Stimulated activated CD8-positive, alpha-beta memory T cell treated with anti-CD3 and anti-CD28 coated beads, Interleukin-7, amount 100 ng/mL, for 24 hours (primary cell): ENCODE measurements around the gene GGACT.

Experiments used
- DNase-seq: peaks from one replicate; pipeline ENCODE4 v3.0.0-alpha.2; 2020; ENCODE audit warnings: low read depth

GGACT gene

DNA sequence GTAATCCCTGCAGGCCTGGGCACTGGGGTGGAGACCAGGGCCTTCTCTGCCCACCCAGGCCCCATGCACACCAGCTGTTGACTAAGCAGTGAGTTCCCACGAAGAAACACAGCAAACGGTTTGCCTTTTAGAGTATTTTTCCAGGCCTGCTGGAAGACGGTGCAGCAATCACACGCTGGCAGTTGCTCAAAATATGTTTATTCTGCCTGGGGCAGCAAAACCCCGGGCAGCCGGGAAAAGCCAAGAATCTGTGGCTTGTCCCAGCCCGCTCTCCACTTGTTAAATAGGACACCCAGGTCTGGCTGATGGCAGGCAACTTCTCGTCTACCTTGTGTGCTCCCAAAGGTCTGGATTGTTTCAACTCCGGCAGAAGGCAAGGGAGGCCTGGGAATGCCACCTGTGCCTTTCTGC lies 40.8 kb downstream of the GGACT start:
- no peak for DNase-seq

DNA sequence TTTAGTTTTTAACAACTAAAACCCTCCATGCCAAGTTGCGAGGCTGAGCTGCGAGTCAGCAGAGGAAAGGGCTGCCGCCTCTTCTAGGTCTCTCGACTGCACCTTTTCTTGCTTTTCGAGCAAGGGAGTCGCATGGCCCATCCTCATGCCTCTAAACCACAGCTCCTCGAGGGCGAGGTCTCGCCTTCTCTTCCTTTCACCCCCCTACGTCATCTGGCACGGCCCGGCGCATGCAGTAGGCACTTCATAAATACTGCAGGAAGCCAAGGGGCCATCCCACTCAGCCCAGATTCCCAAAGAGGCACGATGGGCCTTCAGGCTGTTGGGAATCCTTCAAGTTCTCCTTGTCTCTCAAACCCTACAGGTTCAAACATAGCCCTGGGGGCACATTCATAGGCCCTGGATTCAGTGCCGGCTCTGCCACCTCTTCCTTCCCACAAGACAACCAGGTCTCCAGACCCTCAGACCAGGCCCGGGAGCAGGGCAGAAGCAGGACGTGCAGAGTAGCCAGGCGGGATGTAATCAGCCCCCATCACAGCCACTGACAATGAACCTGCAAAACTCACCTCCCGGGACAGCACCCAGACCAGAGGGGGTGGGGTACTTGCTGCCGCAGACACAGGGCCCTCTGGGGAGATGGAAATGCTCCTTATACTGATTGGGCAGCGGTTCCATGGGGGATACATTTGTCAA lies 41.7 kb downstream of the GGACT start:
- DNase-seq, result no peak

DNA sequence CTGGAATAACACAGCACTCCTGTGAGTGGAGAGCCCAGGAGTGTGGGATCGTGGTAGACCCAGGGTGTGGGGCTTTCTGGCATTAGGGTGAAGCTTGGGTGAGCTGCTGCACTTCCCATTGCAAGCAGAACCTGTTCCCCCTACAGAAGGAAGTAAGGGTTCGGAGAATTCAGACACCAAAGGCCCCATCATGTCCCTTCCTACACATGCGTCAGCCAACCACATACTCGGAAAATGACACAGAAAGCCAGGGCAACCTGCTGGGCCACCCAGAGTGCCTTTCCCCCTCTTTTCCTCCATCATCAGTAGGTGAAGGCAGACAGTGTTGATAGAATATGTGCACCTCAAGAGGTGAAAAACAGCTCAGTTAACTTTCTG lies 42.9 kb downstream of the GGACT start:
- no peak for DNase-seq

DNA sequence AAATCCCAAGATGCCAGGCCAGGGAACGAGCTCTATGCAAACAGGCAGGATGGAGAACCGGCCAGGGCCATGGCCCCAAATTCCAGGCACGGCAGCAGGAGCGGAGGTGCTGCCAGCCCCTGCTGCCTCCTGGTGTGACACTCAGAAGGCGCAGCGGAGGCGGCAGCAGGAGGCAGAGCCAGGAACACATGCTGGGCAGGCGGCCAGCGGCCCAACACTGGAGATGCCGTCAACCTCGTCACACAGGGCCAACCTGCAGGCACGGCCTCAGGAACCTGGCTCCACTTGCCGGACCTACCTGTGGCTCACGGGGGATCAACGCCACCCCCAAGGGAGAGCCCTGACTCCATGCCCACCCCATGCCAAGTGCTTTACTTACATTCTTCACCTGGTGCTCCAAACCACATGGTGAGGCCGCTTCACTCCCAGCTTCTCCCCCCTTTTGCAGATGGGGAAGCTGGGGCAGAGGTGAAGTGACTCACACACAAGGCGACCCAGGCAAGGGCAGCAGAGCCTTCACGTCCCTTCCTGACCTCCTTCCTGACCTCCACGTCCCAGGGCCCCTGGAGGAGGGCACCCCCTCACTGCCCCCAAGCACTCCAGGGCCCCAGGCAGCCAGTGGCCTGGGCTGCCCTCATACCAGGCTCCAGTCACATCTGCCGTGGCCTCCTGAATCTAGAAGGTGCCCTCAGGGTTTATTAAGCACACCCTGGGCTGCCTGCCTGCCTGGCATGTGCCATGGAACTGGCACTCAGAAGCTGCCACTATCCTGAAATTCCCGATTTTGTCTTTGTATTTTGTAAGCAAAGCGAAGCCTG lies 43.5 kb downstream of the GGACT start:
- no peak for DNase-seq

DNA sequence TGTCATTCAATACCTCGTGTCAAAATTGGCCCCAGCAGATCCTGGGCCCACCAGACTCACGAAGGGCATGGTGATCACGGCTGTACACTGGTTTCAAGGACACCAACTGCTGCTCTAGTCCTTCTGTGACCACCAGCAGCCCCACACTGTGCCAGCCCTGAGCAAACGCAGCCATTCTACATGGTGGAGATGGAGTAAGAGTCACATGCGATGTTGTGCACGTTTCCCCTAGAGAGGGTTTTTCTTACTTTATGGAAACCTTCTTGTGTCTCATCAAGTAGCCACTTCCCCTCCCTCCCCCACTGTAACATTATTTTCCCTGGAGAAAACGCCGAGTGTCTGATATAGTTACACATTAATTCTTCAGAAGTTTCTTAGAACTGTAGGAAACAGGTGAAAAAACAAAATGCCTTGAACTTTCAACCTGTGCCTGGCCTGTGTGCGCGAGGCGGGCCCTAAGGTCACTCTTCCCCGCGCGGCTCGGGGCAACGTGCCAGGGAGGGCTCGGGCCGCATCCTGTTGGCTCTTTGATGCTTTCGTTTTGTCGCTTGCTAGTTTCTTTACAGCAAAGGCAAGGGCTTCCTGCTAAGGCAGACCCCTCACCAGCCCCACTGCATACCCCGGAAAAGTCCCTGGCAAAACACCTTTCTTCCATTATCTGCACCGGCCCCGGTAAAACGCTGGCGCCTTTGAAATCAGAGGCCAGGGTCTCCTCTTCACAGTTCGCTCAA lies 44.6 kb downstream of the GGACT start:
- DNase-seq, result no peak

DNA sequence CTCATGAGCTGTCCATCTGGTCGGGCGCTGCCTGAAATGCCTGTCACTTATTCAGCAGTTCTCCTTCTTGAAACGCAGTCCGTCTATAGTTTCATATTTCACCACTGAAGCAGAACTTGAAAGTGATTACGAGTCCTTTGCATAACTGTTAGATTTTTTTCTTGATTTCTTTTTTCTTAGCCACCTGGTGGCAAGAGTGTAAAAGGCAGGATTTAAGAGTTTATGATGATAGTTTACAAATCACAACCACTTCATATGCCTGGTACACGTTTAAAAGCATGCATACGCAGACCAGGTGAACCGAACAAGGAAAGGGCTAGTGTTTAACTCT lies 45.8 kb downstream of the GGACT start:
- DNase-seq, result no peak

DNA sequence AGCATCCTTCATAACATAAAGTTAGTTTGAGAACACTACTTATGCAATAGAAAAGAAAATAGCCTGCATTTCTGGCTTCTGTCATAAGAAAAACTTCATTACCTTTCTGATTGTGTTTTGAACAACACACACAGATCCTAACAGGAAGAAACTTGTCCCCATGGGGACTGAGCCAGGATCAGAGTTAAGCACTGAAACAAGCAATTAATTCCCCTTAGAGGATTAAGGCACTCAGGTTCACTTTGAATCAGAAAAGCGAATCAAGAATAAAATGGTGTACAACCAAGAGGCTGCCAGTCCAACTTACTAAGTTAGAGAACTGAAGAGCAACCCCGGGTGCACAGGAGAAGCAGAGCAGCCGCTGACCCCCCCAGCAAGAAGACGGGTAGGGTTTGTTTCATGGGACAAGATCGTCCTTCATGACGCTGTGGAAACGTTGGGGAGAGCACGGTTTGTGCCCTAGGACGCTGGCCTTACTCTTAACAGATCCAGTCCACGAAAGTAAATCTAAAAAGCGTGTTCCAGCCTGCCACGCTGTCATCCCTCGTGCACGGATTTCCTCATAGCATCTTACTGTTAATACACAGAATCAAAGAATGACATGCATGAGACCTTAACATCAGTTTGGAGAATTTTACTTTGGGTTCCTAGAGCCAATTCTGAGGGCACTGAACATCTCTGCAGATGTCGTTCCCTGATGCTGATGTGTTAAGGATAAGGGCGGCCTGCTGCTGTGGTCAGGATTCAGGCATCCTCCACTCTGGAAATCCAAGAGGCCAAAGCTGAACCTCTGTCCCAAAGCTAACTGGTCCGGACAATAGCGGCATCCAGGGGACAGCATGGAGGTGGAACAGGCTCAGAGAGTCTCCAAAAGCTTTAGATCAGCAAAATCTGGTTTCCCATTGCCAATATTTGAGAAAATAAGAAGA lies 46.4 kb downstream of the GGACT start:
- no peak for DNase-seq

DNA sequence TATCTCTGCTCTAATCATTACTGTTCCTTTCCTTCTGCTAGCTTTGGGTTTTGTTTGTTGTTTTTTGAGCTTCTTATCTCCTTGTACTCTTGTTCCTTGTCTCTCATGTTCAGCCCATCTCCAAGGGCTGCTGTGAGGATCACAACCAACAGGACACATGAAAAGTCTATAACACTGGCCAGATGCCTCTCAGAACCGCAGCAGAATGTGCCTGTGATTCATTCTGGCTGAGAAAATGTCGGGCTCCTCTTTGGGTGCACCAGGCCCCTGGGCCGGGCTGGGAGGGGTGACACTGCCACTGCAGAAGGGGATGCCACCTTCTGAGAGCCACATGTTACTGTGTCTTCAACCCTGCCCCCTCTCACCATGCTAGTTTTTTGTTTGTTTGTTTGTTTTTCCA lies 48.0 kb downstream of the GGACT start:
- DNase-seq, result no peak

DNA sequence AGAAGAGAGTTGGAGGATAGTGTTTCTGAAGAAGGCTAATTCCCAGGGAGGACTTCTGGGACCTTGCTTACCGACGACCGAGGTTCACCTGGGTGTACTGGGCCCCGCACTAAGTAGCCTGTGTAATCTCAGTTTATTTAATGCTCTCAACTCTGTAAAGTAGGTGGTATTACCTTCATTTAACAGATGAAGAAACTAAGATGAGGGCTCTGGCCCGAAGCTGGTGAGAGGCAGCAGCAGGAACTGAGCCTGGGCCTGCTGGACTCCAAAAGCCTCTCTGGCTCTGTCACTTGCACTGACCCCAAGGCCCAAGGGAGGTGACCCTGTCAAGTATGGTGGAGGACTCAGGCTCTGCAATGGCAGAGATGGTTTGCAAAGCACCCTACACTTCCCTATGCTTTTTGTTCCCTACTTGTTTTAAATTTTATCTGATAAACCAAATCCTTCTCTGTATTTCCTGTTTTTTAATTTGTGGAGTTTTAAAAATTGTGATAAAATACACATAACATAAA lies 50.6 kb downstream of the GGACT start:
- DNase-seq, result no peak

DNA sequence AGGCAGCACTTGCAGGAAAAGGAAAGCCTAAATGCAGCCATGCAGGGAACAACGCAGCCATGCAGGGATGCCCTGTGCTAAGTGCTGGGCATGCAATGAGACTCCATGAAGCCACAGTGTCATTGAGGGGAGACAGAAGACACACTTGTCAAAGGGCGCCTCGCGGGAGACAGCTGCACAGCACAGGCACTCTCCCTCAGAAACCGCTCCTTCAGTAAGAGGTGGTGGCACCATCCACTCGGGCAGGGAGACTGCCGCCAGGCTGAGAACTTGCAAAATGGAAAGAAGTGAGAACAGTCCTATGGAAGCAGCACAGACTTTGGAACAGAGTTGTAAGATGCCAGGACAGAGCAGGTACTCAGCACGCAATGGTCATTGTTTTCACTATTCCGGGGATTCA lies 51.1 kb downstream of the GGACT start:
- no peak for DNase-seq

DNA sequence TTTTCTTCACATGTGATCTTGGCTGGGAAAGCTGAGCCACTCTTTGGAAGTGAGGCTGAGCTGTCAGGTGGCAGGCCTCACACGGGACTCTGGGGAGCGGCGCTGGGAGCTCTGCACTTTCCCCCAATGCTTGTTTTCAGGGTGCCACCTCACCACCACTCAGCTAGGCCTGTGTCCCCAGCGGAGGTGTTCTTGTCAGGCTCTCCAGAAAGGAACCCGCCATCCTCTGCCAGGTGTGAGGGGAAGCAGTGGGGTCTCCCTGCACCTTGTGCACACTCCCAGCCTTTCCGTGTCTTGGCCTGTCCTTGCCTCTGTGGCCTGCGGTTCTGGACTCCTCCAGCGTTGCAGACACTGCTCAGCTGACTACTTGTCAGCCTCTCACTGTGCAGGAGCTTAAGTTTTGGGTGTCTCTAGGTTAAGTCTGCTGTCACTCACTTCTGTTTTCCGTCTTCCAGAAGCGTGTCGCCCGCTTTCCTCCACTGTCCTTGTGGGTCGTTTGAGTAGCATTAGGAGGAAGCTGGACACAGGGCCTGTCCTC lies 51.9 kb downstream of the GGACT start:
- DNase-seq, result no peak

DNA sequence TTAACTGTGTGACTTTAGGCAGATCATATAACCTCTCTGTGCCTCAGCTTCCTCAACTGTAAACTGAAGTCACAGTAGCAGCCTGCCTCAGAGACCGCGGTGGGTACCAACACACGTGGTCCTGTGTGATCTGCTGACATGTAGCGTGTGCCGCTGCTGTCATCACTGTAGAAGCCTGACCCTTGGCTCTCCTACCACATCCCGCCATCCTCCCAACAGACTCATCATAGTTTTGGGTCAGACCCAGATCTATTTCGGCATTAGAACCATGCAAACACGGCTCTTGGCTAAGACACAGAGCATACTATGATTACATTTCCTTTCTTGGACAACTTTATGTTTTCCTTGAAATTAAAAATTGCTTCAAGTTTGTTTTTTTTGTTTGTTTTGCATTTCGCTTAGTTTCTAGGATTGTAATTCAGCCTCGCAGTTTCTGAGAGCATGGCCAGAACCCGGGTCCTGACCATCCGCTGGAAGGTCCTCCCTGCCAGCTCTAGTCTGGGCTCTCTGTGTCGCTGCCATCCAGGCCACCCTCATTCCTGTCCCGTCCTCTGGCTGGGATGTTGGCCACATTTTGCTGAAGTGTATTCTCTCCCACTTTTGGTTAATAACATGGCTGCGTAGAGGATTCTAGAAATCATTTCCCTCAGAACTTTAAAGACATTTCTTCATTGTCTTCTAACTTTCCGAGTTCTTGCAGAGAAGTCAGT lies 53.0 kb downstream of the GGACT start:
- DNase-seq, result no peak

DNA sequence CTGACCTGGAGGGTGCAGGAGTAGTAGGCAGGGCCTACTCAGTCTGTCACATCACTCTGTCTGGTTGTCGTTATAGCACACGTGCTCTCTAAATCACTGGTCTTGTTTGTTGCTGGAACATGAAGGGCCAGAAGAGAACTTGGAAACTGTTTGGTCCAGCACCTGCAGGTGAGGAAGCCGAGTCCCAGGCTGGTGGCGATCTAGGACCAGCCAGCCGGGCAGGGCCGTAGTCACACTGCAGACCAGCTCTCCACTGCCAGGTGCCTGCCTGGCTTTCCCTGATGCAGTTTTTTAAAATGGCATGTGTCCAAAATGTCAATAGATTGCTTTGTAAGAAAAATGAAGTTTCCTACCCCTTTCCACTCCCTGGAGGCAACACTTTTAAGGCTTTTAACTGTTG lies 53.7 kb downstream of the GGACT start:
- no peak for DNase-seq

DNA sequence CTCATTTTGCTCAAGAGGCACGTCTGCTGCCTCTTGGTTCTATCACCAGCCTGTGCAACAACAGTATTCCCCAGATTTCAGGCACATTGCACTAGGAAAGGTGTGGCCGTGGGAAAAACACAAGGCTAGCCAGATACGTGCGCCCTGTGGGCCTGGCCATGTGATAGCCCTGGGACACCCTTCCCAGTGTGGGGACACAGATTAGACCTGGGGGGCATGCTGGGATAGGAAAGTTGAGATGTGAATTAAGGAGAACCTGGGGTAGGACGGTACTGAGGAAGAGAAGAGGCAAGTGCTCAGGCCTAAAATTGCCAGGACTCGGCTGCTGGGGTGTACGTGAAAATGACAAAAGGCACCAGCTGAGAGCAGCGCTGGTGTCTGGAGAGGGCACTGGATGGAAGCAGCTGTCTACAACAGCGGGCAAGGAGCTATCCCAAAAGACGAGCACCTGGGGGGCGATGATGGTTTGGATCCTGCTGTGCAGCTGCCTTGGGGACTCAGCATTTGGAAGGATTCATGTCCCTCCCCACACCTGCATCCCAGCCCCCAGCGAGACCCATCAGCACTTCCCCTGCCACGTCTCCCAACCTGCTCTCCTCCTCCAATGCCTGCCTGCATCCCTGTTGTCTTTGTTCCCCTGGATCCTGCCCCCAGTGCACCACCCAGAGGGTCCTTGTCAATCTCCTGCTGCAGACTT lies 54.3 kb downstream of the GGACT start:
- DNase-seq, result no peak

DNA sequence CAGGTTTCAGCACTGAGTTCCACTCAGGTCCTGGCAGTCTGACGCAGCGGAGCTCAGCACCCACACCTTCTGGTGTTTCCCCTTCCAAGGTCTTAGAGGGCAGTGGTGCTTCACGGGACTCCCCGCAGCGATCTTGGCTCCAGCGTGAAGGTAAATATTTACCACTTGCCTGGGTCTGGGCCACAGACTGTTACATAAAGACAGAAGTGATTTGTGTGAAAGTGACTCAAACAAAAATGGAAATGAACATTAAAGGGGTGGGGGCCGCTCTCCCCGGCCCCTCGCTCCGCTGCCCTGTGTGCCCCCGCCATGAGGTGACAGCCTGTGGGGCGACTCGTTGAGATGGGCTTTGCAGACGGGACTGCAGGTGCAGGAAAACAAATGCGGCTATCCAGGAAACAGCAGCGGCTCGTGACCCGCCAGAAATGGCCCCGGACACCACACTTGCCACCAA lies 55.0 kb downstream of the GGACT start:
- DNase-seq, result no peak

DNA sequence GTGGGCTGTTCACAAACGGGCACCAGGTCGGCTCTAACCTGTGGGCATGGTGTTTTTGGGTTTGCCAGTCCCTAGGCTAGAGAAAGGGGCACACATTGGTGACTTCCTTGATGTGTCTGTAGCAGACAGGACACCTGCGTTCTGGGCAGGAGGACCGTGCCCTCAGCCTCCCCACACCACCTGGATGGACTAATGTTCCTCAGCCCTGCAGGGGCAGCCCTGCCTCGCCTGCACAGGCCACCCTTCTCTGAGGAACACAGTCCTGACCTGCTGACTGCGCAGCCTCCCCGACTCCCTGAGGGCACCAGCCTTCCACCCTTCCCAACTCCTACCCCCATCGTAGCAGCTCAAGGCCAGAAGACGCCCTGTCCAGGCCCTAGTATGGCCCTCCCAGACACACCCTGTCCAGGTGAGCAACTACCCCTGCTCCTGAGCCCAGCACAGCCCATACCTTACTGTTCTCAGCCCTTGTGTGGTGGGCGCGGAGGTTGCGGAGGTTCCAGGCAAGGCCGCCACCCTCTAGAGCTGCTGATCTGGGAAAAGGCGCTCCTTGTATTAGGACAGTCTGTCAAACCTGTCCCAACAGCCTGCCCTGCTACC lies 55.7 kb downstream of the GGACT start:
- DNase-seq, result no peak

DNA sequence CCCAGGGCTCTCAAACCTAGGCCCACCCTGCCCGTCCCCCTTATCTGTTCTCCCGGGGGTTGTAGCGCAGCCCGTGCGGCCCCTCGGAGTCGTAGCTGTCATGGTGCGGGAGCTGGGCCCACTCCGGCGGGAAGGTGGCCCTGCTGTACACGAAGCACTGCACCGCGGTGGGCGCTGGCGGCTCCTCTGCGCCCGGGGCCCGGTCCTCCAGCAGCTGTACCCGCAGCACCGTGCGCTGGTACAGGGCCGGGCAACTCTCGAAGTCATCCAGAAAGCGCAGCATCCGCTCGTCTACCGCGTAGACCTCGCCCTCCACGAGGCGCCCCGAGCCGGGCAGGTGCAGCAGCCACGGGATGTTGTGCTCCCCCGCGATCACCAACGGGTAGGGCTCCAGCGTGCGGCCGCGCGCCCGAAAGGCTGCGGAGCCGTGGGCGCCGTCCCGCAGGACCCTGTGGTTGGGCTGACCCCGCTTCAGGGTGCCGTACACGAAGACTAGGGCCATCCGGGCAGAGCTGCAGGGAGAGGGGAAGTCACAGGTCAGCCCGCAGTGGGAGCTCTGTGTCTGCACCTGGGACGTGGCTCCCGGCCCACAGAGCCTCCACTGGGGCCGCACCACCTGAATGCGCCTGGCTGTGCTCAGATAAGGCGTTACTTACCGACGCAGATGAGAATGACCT lies 56.4 kb downstream of the GGACT start:
- no peak for DNase-seq

DNA sequence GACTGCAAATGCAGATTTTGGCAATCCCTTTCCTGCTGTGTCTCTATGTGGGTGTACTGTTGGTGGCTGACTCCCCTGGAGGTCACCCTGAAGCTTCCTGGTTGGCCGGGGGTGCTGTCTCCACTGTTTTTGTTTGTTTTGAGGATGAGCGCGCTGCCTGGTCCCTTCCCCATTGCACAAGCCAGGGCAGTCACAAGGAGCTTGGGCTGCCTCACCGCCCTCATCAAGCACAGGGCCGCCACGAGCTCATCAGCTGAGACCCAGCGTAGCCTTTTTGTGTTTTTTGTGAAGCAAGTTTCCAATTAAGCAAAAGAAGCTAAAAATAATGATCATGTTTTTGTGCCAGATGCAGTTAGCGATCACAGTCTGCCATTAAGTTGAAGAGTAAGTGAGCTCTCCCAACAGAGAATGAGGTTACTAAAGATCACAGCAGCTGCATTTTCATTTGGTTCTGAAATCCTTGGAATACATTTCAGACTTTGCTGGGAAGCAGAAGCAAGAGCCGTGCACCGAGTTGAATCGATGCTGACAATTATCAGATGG lies 57.8 kb downstream of the GGACT start:
- DNase-seq, result no peak
